Measurements from ENCODE around the gene LGALS7B. TPM values are rescaled to one million over a fixed set of nuclear protein-coding genes. Genes with fewer than 3 reads are reported as not detected.
A peak's percentile ranks its signal among the peaks of the same experiment; 100 is the strongest.
"Not testable (repeated sequence)": the region's sequence is repeated elsewhere in the genome, so short reads cannot be mapped to it uniquely, and the experiment has no call there.

LGALS7B gene
- total RNA-seq, 1 donor from 2014 or later: not detected

GRCh38 chr19:38765214-38765613 lies 23.8 kb upstream of the LGALS7B start:
- no peak overlapping the region for H3K27ac Mint-ChIP-seq
- TF ChIP-seq CTCF (IDR thresholded peaks at IDR 0.05; ENCODE audit: unreplicated experiment): no peak
- peaks cover 4% of the 10 kb centered on the region for H3K9me3 Mint-ChIP-seq
- H3K36me3 Mint-ChIP-seq: no peaks in the 10 kb centered on the region
- H3K27me3 Mint-ChIP-seq (ENCODE audit: low read depth): no peaks in the 10 kb centered on the region
- H3K4me1 Mint-ChIP-seq: no peaks in the 10 kb centered on the region
- H3K4me3 Mint-ChIP-seq: no peak overlapping the region
- no peak for DNase-seq (ENCODE audit: low spot score in 2 of 2, unreplicated experiment in 2 of 2)

- Mint-ChIP-seq H3K27me3 (ENCODE audit: low read depth) (no peaks in the 10 kb centered on the region), H3K36me3 (no peaks in the 10 kb centered on the region), H3K4me1 (no peaks in the 10 kb centered on the region), H3K9me3 (peaks cover 4% of the 10 kb centered on the region), H3K27ac (no peak overlapping the region), H3K4me3 (no peak overlapping the region)
- no peak for DNase-seq (ENCODE audit: low spot score in 2 of 2, unreplicated experiment in 2 of 2)
- TF ChIP-seq CTCF (IDR thresholded peaks at IDR 0.05; ENCODE audit: unreplicated experiment): no peak
Measured at GRCh38 chr19:38766276-38767047, 22.5 kb upstream of the LGALS7B start.

- Mint-ChIP-seq H3K4me3 (peak overlapping the region; percentile 4), H3K9me3 (peaks cover 4% of the 10 kb centered on the region), H3K36me3 (no peaks in the 10 kb centered on the region), H3K4me1 (no peaks in the 10 kb centered on the region), H3K27me3 (ENCODE audit: low read depth) (no peaks in the 10 kb centered on the region), H3K27ac (no peak overlapping the region)
- peak; percentile 99 for TF ChIP-seq CTCF (IDR thresholded peaks at IDR 0.05; ENCODE audit: unreplicated experiment)
- DNase-seq (ENCODE audit: low spot score in 2 of 2, unreplicated experiment in 2 of 2): peak; percentile 55 to 87
Measured at GRCh38 chr19:38769635-38770211, 19.3 kb upstream of the LGALS7B start.

GRCh38 chr19:38770228-38770948 lies 18.6 kb upstream of the LGALS7B start:
- H3K9me3 Mint-ChIP-seq; H3K27me3 Mint-ChIP-seq (ENCODE audit: low read depth); H3K27ac Mint-ChIP-seq; H3K4me1 Mint-ChIP-seq; DNase-seq (ENCODE audit: low spot score in 2 of 2, unreplicated experiment in 2 of 2); H3K4me3 Mint-ChIP-seq; H3K36me3 Mint-ChIP-seq: not testable (repeated sequence)

GRCh38 chr19:38770949-38771275 lies 18.1 kb upstream of the LGALS7B start:
- not testable (repeated sequence) for H3K27ac Mint-ChIP-seq; H3K27me3 Mint-ChIP-seq (ENCODE audit: low read depth); H3K4me3 Mint-ChIP-seq; H3K4me1 Mint-ChIP-seq; H3K36me3 Mint-ChIP-seq; H3K9me3 Mint-ChIP-seq; DNase-seq (ENCODE audit: low spot score in 2 of 2, unreplicated experiment in 2 of 2)

- H3K36me3 Mint-ChIP-seq; DNase-seq (ENCODE audit: low spot score in 2 of 2, unreplicated experiment in 2 of 2); H3K27ac Mint-ChIP-seq: not testable (repeated sequence)
Measured at GRCh38 chr19:38771569-38771968, 17.4 kb upstream of the LGALS7B start.

GRCh38 chr19:38773469-38774177 lies 15.4 kb upstream of the LGALS7B start, which contains the start of gene LGALS7:
Gene LGALS7, minus strand, starts transcription at chr19:38773517. Its CDS starts 25 bp downstream, at chr19:38773492.
- no peaks in the 10 kb centered on the region for H3K36me3 Mint-ChIP-seq
- no peak within 1 kb of the TSS for H3K27ac Mint-ChIP-seq
- H3K4me1 Mint-ChIP-seq: no peaks in the 10 kb centered on the region
- TF ChIP-seq CTCF (IDR thresholded peaks at IDR 0.05; ENCODE audit: unreplicated experiment): no peak
- H3K4me3 Mint-ChIP-seq: no peak within 1 kb of the TSS
- no peaks in the 10 kb centered on the region for H3K9me3 Mint-ChIP-seq
- H3K27me3 Mint-ChIP-seq (ENCODE audit: low read depth): no peaks in the 10 kb centered on the region
- no peak for DNase-seq (ENCODE audit: low spot score in 2 of 2, unreplicated experiment in 2 of 2)

More at GRCh38 chr19:38771569-38771968, 17.4 kb upstream of the LGALS7B start:
- H3K4me3 Mint-ChIP-seq; H3K27me3 Mint-ChIP-seq (ENCODE audit: low read depth); H3K9me3 Mint-ChIP-seq; H3K4me1 Mint-ChIP-seq: not testable (repeated sequence)
